ENCODE data around the gene RPL37.
"Not testable (repeated sequence)": the region's sequence is repeated elsewhere in the genome, so short reads cannot be mapped to it uniquely, and the experiment has no call there.

RPL37 gene

GRCh38 chr5:40834849-40835787 lies at the start of gene RPL37:
Gene RPL37 (minus strand): TSS chr5:40835222. CDS start chr5:40835185, 37 bp downstream.
- peak; percentile 86 for DNase-seq

GRCh38 chr5:40883051-40883450 lies 48.0 kb upstream of the RPL37 start:
- DNase-seq = not testable (repeated sequence)

- no peak for DNase-seq
Observed at GRCh38 chr5:40882291-40882690, 47.3 kb upstream of the RPL37 start.

DNA sequence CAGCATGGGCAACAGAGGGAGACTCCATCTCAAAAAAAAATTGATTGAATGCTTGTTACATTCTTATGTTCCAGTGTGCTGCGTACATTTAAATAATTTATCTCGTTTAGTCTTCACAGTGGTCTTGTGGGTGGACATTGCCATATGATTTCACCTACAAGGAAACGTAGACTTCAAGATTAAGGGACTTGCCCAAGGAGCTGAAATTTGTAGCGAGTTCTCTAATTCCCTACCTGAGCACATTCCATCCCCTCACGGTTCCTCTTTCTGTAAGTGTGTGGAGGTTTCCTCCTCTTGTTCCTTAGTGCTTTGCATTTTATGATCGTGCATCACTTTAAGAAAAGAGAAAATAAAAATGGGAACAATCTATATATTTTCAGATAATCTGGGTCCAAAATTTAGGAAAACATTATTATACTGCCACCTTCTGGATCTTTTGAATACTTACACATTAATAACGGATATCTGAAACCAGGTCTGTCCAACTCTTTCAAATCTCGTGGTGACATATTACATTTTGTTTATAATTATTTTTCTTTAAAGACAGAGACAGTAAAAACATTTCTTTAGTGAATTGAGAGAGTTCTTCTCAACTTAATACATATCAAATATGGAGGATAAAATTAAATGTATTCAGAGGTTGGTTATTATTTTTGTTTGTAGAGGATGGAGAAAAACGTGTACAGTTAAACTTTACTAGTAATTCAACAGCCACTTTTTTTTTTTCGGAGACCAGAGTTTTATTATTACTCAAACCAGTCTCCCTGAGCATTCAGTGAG lies 44.3 kb upstream of the RPL37 start:
- no peak for DNase-seq

- no peak for DNase-seq
Observed at GRCh38 chr5:40877371-40877988, 42.5 kb upstream of the RPL37 start.

GRCh38 chr5:40875958-40876357 lies 40.9 kb upstream of the RPL37 start:
- no peak for DNase-seq

DNA sequence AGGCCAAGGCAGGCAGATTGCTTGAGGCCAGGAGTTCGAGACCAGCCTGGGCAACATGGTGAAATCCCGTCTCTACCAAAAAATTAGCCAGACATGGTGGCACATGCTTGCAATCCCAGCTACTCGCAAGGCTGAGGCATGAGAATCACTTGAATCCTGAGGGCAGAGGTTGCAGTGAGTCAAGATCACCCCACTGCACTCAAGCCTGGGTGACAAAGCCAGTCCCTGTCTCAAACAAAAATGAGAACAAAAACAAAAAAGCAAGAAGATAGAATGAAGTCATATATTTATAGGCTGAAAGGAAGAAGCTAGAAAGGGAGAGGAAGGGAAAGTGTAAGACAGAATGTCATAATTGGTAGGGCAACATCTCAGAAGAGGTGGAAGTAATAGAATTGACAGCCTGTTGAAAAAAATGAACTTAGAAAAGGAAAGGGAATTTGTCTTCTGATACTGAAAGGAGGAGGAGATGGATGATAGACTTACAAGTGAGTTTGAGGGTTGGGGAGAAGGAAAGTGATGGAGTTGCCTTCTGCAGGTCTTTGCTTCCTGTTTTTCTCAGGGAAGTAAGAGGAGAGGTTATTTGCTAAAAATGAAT lies 38.4 kb upstream of the RPL37 start:
- no peak for DNase-seq

DNA sequence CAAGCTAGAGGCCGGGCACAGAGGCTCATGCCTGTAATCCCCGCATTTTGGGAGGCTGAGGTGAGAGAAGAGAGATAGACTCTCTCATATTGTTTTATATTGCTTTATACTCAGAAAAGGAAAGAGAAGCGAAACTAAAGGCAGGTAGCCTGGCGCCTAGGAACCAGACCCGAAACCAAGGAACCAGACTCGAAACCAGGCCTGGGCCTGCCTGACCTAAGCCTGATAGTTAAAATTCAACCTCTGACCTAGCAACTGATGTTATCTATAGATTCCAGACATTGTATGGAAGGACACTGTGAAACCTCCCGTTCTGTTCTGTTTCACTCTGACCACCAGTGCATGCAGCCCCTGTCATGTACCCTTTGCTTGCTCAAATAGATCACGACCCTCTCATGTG lies 37.2 kb upstream of the RPL37 start:
- not testable (repeated sequence) for DNase-seq

GRCh38 chr5:40871177-40871576 lies 36.2 kb upstream of the RPL37 start:
- no peak for DNase-seq

- no peak for DNase-seq
Observed at GRCh38 chr5:40869384-40869783, 34.4 kb upstream of the RPL37 start.

DNA sequence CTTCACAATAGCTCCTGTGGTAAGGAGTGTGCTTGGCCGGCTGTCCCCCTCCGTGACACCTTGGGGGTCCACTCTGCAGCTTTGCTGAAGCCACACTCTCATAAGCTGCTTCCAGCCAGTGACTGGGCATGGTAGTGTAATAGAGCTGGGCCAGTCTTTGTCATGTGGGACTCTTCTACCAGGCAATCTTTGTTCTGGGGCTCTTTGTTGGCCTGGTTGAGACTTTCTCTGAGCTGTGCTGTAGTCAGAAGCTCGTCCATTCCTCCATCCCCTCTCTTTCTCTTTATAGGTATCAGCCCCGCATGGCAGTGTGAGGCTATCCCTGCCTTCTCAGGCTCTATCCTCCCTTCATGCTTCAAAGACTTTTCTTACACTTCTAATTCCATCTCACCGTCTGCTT lies 31.8 kb upstream of the RPL37 start:
- no peak for DNase-seq

DNA sequence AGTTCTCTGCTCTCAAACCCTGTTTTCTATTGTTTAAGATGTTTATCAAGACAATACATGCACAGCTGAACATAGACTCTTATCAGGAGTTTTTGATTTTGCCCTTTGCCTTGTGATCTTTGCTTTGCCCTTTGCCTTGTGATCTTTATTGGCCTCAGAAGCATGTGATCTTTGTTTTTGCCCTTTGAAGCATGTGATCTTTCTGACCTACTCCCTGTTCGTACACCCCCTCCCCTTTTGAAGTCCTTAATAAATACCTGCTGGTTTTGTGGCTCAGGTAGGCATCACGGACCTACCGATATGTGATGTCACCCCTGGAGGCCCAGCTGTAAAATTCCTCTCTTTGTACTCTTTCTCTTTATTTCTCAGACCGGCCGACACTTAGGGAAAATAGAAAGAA lies 30.0 kb upstream of the RPL37 start:
- DNase-seq = not testable (repeated sequence)

DNA sequence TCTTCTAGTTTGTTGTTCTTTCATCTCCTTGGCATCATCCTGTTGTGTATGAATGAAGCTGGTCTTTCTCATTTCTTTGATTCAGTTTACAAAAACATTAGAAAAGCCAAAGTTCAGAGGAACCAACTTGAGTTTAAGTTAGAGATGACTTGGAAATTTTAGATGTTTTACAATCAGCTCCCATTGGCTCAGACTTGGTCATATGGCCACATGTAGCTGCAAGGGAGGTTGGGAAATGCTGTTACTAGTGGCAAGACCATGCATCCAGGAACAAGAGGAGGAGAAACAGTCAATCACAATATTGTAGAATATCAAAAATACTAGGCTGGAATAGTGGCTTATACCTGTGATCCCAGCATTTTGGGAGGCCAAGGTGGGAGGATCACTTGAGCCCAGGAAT lies 25.7 kb upstream of the RPL37 start:
- DNase-seq = no peak

DNA sequence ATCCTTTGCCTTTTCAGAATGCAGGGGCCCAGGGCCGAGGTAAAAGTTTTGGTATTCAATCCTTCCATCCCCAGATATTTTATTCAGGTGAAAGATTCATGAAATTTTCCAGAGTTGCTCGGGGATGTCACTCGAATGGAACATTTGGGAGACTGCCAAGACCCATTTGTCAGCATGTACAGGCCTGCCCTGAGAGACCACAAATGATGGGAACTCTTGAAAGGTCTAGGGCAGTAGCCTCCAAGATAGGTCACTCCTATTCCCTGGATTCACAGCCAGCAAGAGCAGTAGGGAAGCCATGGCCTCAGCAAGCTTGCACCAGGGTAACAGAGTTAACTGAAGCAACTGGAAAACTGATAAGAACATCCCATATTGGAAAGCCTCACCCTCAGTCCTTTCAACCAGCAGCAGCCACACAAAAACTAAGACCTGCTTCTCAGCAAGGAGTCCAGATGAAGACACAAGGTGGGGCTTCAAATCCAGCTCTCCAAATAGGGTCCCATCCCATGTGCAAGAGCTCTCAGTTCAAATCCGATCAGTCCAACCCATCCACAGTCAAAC lies 18.7 kb upstream of the RPL37 start:
- no peak for DNase-seq

- no peak for DNase-seq
Observed at GRCh38 chr5:40847525-40847924, 12.5 kb upstream of the RPL37 start.

- no peak for DNase-seq
Observed at GRCh38 chr5:40846371-40846770, 11.3 kb upstream of the RPL37 start.

DNA sequence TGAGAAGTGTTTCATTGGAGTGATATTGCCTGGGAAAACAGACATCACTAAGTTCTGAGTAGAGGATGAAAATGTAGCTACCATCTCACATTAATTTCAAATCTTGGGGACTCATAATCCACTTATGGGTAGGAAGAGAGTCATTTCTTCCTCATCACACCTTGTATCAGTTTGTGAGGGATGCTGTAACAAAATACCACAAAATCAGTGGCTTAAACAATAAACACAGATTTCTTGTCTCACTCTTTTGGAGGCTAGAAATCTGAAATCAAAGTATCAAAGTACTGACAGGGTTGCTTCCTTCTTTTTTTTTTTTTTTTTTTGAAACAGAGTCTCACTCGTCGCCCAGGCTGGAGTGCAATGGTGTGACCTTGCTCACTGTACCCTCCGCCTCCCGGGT lies 9.5 kb upstream of the RPL37 start:
- DNase-seq = no peak

DNA sequence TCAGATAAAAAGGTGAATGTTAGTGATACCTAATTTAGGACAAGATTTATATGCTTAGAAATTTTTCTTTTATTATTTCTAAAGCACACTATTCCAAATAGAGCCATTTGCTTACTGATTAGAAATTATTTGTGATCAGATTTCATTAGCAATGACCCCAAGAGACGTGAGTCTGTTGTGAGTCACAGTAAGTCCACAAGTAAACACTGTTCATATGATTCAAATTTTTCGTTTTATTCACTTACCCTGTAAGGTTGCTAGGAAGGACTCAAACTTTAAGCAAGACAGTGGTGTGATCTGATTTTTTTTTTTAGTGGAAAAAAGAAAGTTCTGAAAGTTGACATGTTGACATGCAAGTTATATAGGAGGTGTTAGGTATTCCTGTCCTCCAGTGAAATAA lies 7.3 kb upstream of the RPL37 start:
- no peak for DNase-seq

DNA sequence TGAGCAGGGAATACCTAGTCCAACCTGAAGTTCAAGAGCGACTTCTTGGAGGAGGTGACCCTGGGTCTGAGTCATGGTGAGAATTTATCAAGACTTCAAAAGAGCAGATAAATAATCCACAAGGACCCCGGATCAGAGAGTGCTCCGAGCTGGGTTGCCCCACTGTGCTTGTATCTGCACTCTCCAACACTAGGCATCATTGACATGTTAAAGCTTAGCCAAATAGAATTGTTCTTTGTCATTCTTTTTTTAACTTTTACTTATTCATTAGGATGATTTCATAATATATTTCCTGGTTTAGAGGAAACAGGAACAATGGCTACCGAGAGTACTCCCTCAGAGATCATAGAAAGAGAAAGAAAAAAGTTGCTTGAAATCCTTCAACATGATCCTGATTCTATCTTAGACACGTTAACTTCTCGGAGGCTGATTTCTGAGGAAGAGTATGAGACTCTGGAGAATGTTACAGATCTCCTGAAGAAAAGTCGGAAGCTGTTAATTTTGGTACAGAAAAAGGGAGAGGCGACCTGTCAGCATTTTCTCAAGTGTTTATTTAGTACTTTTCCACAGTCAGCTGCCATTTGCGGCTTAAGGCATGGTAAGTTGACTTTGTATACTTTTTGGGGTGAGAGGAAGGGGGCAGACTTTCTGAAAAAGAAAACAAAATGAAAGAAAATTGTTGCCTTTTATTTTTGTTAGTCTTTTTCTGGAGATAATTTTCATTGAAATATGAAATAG lies 6.2 kb upstream of the RPL37 start, which contains the start of gene CARD6:
TSS of gene CARD6 (plus strand) at position 300 of the 738 bp plus-strand sequence. CDS start at position 316, 16 bp downstream.
- no peak for DNase-seq

DNA sequence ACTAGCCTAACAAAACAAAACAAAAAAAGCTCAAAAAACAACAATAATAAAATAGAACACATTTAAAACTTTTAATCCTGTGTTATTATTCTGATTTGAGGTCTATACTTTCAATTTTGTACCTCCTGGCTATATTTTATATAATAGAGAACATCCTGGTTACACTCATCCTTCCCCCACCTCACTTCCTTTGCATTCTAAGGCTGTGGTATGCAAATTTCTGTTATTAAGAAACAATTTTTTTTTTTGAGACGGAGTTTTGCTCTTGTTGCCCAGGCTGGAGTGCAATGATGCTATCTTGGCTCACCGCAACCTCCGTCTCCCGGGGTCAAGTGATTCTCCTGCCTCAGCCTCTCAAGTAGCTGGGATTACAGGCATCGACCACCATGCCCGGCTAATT lies 3.1 kb upstream of the RPL37 start:
- no peak for DNase-seq

DNA sequence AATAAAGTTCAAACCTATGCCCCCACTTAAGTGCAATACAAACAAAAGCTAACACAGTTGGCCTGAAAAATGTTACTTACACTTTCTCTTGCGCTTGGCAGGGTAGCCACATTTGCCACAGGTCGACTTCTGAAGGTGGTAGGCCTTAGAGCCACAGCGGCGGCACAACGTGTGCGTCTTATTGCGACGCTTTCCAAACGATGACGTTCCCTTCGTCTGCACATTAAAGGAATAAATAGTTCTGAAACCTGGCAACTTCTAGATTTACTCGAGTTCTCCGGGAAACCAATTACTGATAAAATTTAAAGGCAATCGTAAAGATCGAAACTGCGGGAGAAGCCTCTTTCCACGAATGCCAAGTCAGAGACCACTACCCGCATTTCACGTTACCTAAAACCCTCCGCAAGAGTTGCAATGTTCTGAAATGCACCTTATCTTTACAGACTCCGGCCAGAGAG lies 602 bp downstream of the RPL37 start:
- peak; percentile 53 for DNase-seq

DNA sequence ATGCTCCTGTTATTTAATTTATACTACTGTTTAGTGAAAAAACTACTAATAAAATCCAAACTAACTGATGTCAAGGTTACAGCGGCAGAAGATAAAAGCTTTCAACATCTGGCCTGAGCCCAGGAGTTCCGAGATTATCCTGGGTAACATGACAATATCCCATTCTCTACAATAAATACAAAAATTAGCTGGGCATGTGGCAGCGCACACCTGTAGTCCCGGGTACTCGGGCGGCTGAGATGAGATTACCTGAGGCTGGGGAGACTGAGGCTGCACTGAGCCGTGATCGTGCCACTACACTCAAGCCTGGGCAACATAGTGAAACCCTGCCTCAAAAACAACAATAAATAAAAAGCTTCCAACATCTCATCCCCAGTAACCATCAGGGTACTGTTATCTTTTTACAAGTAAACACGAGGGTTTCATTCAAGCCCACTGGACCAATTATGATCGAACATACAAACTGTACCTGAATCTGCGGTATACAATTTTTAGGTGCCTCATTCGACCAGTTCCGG lies 1.3 kb downstream of the RPL37 start:
- no peak for DNase-seq
